MM.1S (cell line): ENCODE measurements around the gene ADAMTS13.

Experiments
- DNase-seq: peaks from one replicate; pipeline ENCODE4 v3.0.0-alpha.2; 2015
- H2AFZ ChIP-seq: fragments of 300-600 bp; sonication (generic); 2 replicates; pipeline ENCODE4 v1.6.0; 2016; ENCODE audit warnings: antibody characterized with exemption, low read length
- H3F3A ChIP-seq: fragments of 300-600 bp; sonication (generic); 2 replicates; pipeline ENCODE4 v1.6.1; 2016; ENCODE audit warnings: mild to moderate bottlenecking, antibody characterized with exemption, low read length, moderate library complexity, mixed read lengths; ENCODE audit not compliant: insufficient read depth
- H3K27ac ChIP-seq: fragments of 300-600 bp; sonication (generic); 2 replicates; pipeline ENCODE4 v1.5.1; 2016; ENCODE audit warnings: mild to moderate bottlenecking, low read length
- H3K27me3 ChIP-seq: fragments of 300-600 bp; sonication (generic); replicated peaks from 2 replicates; pipeline ENCODE4 v1.6.0; 2016; ENCODE audit warnings: low read length; ENCODE audit not compliant: insufficient read depth
- H3K36me3 ChIP-seq: fragments of 300-600 bp; sonication (generic); replicated peaks from 2 replicates; pipeline ENCODE4 v1.6.1; 2016; ENCODE audit warnings: mild to moderate bottlenecking, low read length, mixed read lengths; ENCODE audit not compliant: insufficient read depth
- H3K4me1 ChIP-seq: fragments of 300-600 bp; sonication (generic); 2 replicates; pipeline ENCODE4 v1.6.1; 2016; ENCODE audit warnings: low read length, mixed read lengths
- H3K4me2 ChIP-seq: fragments of 300-600 bp; sonication (generic); 2 replicates; pipeline ENCODE4 v1.6.0; 2016; ENCODE audit warnings: low read depth, low read length
- H3K4me3 ChIP-seq: fragments of 300-600 bp; sonication (generic); 2 replicates; pipeline ENCODE4 v1.5.1; 2016; ENCODE audit warnings: low read length, mixed read lengths
- H3K79me2 ChIP-seq: fragments of 300-600 bp; sonication (generic); 2 replicates; pipeline ENCODE4 v1.6.1; 2016; ENCODE audit warnings: mixed run types, low read length, mixed read lengths
- H3K9ac ChIP-seq: fragments of 300-600 bp; sonication (generic); 2 replicates; pipeline ENCODE4 v1.6.1; 2016; ENCODE audit warnings: low read length, mixed read lengths
- H3K9me2 ChIP-seq: fragments of 300-600 bp; sonication (generic); replicated peaks from 2 replicates; pipeline ENCODE4 v1.6.1; 2016; ENCODE audit warnings: mild to moderate bottlenecking, low read length, mixed read lengths; ENCODE audit not compliant: insufficient read depth
- H3K9me3 ChIP-seq: fragments of 300-600 bp; sonication (generic); replicated peaks from 2 replicates; pipeline ENCODE4 v1.6.1; 2016; ENCODE audit warnings: mild to moderate bottlenecking, low read length, mixed read lengths; ENCODE audit not compliant: insufficient read depth
- H4K20me1 ChIP-seq: fragments of 300-600 bp; sonication (generic); 2 replicates; pipeline ENCODE4 v1.6.1; 2016; ENCODE audit warnings: mild to moderate bottlenecking, low read length, moderate library complexity, mixed read lengths; ENCODE audit not compliant: insufficient read depth
- EZH2 ChIP-seq: fragments of 300-600 bp; sonication (generic); optimal IDR thresholded peaks from 2 replicates; pipeline ENCODE3; 2017; ENCODE audit warnings: low read depth, mild to moderate bottlenecking, antibody characterized with exemption, low read length, mixed read lengths
- EZH2phosphoT487 ChIP-seq: fragments of 300-600 bp; sonication (generic); IDR thresholded peaks from 2 replicates; pipeline ENCODE4 v1.6.1; 2018; ENCODE audit warnings: antibody characterized with exemption, low read length
- TF ChIP-seq, protein P1 (sequence below): fragments of 300-600 bp; sonication (generic); IDR thresholded peaks from 2 replicates; pipeline ENCODE4 v1.5.1; 2016; ENCODE audit warnings: antibody characterized with exemption, low read length, mixed read lengths

ADAMTS13 gene

DNA sequence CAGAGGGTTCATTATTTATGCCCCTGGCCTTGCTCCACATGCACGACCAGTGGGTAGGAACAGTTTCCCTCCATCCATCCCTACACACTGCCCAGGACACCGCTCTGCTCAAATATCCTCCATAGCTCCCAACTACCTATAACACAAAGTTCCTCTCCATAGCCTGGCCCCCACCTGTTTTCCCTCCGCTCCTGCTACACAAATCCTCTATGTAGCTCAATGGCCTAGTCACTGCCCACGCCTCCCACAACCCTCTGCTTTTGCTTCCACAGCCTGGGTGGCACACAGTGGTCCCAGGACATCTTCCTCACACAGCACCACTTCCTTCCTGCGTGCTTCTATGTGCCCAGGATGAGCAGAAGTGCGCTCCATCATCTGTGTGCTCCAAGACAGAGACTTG lies 24.8 kb upstream of the ADAMTS13 start:
- Histone ChIP-seq H3K4me3 (no peak overlapping the region), H3K4me2 (no peak overlapping the region), H3K79me2 (no peaks in the 10 kb centered on the region), H3K9me2 (no peaks in the 10 kb centered on the region), H3K9me3 (no peaks in the 10 kb centered on the region), H4K20me1 (no peaks in the 10 kb centered on the region), H3F3A (no peaks in the 10 kb centered on the region), H3K27me3 (peaks cover 45% of the 10 kb centered on the region), H3K36me3 (no peaks in the 10 kb centered on the region), H3K4me1 (no peaks in the 10 kb centered on the region), H2AFZ (no peak overlapping the region), H3K27ac (no peak overlapping the region), H3K9ac (no peak overlapping the region)
- no peak for DNase-seq
- no peak for TF ChIP-seq EZH2phosphoT487
- TF ChIP-seq EZH2, result no peak
- TF ChIP-seq, protein P1, sequence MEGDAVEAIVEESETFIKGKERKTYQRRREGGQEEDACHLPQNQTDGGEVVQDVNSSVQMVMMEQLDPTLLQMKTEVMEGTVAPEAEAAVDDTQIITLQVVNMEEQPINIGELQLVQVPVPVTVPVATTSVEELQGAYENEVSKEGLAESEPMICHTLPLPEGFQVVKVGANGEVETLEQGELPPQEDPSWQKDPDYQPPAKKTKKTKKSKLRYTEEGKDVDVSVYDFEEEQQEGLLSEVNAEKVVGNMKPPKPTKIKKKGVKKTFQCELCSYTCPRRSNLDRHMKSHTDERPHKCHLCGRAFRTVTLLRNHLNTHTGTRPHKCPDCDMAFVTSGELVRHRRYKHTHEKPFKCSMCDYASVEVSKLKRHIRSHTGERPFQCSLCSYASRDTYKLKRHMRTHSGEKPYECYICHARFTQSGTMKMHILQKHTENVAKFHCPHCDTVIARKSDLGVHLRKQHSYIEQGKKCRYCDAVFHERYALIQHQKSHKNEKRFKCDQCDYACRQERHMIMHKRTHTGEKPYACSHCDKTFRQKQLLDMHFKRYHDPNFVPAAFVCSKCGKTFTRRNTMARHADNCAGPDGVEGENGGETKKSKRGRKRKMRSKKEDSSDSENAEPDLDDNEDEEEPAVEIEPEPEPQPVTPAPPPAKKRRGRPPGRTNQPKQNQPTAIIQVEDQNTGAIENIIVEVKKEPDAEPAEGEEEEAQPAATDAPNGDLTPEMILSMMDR, result no peak

DNA sequence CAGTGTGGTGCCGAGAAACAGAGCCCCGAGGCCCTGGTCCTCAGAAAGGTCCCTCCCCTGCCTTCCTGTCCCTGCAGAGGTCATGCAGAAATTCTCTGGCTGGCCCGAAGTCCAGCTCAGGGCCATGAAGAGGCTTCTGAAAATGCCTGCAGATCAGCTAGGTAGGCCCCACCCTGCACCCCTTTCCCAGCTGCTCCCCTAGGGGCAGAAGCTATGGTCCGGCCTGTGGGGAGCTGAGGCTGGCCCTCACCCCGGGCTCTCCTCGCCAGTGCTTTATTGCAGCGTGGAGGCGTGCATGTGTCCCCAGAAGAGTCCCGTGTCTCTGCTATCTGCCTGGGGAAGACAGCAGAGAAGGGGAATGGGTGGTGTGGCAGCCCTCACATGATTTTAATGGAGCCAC lies 24.3 kb upstream of the ADAMTS13 start:
- no peak overlapping the region for H3K27ac ChIP-seq
- TF ChIP-seq, protein P1, result no peak
- no peak for TF ChIP-seq EZH2
- no peak for TF ChIP-seq EZH2phosphoT487
- H3K9me3 ChIP-seq, result no peaks in the 10 kb centered on the region

DNA sequence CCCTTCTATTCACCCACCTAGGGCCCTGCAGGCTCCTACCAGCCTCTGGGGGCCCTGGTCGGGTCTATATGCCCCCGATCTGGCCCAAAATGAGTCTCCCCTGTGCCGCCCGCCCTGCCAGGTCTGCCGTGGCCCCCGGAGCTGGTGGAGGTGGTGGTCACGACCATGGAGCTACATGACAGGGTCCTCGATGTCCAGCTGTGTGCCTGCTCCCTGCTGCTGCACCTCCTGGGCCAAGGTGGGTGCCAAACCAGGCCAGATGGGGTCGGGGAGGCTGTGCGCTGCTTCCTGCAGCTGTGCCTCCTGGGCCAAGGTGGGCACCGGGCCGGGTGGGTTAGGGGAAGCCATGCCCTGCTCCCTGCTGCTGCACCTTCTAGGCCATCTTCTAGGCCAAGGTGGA lies 21.9 kb upstream of the ADAMTS13 start:
- H3K9ac ChIP-seq, result no peak overlapping the region
- H3K79me2 ChIP-seq, result no peaks in the 10 kb centered on the region
- no peaks in the 10 kb centered on the region for H3K4me1 ChIP-seq
- H3K27me3 ChIP-seq, result peaks cover 34% of the 10 kb centered on the region
- no peaks in the 10 kb centered on the region for H3K36me3 ChIP-seq
- H2AFZ ChIP-seq, result no peak overlapping the region
- H3K4me2 ChIP-seq, result no peak overlapping the region
- TF ChIP-seq, protein P1, result no peak
- no peak for TF ChIP-seq EZH2
- TF ChIP-seq EZH2phosphoT487, result no peak
- no peak for DNase-seq
- no peaks in the 10 kb centered on the region for H3K9me3 ChIP-seq
- no peak overlapping the region for H3K4me3 ChIP-seq
- no peaks in the 10 kb centered on the region for H3K9me2 ChIP-seq
- H4K20me1 ChIP-seq, result no peaks in the 10 kb centered on the region
- no peaks in the 10 kb centered on the region for H3F3A ChIP-seq
- no peak overlapping the region for H3K27ac ChIP-seq

More for the DNA sequence above, 24.3 kb upstream of the ADAMTS13 start:
- no peak for DNase-seq
- Histone ChIP-seq H3K27me3 (peaks cover 45% of the 10 kb centered on the region), H4K20me1 (no peaks in the 10 kb centered on the region), H3K79me2 (no peaks in the 10 kb centered on the region), H3K9me2 (no peaks in the 10 kb centered on the region), H3K4me2 (no peak overlapping the region), H3F3A (no peaks in the 10 kb centered on the region), H2AFZ (no peak overlapping the region), H3K4me1 (no peaks in the 10 kb centered on the region), H3K9ac (no peak overlapping the region), H3K36me3 (no peaks in the 10 kb centered on the region), H3K4me3 (no peak overlapping the region)
